Coronary artery (tissue), 2 donors: ENCODE results near the gene THEMIS2.
"Not testable (repeated sequence)": the region's sequence is repeated elsewhere in the genome, so short reads cannot be mapped to it uniquely, and the experiment has no call there.

Experiments used
- DNase-seq: peaks from one replicate; pipeline ENCODE4 v3.0.0-alpha.2; 2017; ENCODE audit warnings: low spot score
- H3K27ac ChIP-seq, 2 donors: fragments of 200-600 bp; sonication (generic); one replicate each; pipeline ENCODE4 v1.5.1; 2016 to 2019
- H3K4me3 ChIP-seq: fragments of 200-600 bp; sonication (generic); 2 replicates; pipeline ENCODE4 v1.5.1; 2016; ENCODE audit warnings: mild to moderate bottlenecking, moderate library complexity
- TF ChIP-seq, protein P1 (sequence below): fragments of 200-600 bp; sonication (generic); IDR thresholded peaks from one replicate; pipeline ENCODE4 v1.5.1; 2019; ENCODE audit warnings: antibody characterized with exemption

THEMIS2 gene

DNA sequence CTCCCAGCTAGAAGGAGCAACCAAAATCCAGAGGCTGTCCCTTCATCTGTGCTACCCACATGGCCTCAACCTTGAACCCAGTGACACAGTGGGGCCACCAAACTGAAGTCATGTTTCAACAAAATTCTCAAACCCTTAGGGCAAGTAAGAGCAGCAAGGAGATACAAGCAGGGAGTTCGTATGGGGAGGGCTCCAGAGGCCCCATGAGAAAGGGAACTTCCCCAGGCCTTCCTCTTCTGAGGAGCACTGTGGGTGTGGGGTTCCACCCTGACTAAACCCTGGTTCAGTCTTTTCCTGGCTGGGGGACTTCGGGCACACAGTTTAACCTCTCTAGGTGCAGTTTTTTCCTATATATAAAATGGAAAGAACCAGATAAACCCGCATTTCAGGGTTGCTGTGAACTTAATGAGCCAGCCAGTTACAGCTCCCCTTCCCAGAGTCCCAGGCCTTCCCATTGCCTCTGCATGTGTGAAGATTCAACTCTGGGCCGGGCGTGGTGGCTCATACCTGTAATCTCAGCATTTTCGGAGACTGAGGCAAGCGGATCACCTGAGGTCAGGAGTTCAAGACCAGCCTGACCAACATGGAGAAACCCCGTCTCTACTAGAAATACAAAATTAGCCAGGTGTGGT lies 8.0 kb upstream of the THEMIS2 start:
- TF ChIP-seq, protein P1, sequence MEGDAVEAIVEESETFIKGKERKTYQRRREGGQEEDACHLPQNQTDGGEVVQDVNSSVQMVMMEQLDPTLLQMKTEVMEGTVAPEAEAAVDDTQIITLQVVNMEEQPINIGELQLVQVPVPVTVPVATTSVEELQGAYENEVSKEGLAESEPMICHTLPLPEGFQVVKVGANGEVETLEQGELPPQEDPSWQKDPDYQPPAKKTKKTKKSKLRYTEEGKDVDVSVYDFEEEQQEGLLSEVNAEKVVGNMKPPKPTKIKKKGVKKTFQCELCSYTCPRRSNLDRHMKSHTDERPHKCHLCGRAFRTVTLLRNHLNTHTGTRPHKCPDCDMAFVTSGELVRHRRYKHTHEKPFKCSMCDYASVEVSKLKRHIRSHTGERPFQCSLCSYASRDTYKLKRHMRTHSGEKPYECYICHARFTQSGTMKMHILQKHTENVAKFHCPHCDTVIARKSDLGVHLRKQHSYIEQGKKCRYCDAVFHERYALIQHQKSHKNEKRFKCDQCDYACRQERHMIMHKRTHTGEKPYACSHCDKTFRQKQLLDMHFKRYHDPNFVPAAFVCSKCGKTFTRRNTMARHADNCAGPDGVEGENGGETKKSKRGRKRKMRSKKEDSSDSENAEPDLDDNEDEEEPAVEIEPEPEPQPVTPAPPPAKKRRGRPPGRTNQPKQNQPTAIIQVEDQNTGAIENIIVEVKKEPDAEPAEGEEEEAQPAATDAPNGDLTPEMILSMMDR: no peak
- Histone ChIP-seq H3K27ac (peak overlapping the region in 1 of 2 donors; percentile 73), H3K4me3 (no peak overlapping the region)
- no peak for DNase-seq

- no peak for DNase-seq
- H3K27ac ChIP-seq: no peak overlapping the region
- TF ChIP-seq, protein P1: no peak
Observed at GRCh38 chr1:27865821-27866220, 6.5 kb upstream of the THEMIS2 start.

GRCh38 chr1:27868556-27868931 lies 3.8 kb upstream of the THEMIS2 start:
- no peak for DNase-seq

More at GRCh38 chr1:27865821-27866220, 6.5 kb upstream of the THEMIS2 start:
- no peak overlapping the region for H3K4me3 ChIP-seq

DNA sequence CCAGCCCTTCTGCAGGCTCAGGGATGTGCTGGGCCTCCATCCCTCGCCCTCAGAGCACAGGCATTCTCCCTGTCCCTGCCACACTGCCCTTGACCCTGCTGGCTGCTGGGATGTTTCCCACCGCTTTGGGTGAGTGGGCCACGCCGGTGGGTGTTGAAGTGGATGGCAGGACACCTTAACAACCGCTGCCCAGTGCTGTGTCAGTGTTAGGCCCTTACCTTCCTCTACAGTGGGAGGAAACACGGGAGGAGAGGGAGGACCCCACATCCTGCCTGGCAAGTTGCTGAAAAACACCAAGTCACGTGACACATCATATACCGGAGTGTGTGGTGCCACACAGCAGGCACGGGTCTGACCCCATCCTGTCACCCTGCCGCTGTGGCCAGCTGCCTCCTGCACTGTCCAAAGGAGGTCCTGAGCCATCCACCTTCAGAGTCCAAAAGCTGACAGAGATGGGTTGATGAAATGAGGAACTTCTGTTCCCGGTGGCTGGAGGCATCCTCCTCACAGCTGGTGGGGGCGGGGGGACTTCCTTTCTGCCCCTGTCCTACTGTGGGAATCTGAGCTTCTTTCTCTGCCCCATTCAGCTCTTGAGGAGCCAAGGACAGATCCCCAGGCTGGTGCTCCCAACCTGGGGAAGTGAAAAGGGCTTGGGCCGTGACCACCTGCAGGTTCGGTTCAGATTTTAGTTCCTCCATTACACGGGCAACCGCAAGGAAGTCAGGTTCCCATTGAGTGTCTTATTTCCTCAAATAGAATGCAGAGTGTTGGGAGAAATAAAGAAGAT lies 3.2 kb upstream of the THEMIS2 start:
- TF ChIP-seq, protein P1: no peak
- no peak for DNase-seq
- Histone ChIP-seq H3K4me3 (no peak overlapping the region), H3K27ac (peak overlapping the region in 1 of 2 donors; percentile 56)

More at GRCh38 chr1:27868556-27868931, 3.8 kb upstream of the THEMIS2 start:
- TF ChIP-seq, protein P1: no peak
- peak overlapping the region in 1 of 2 donors; percentile 56 for H3K27ac ChIP-seq
- no peak overlapping the region for H3K4me3 ChIP-seq

DNA sequence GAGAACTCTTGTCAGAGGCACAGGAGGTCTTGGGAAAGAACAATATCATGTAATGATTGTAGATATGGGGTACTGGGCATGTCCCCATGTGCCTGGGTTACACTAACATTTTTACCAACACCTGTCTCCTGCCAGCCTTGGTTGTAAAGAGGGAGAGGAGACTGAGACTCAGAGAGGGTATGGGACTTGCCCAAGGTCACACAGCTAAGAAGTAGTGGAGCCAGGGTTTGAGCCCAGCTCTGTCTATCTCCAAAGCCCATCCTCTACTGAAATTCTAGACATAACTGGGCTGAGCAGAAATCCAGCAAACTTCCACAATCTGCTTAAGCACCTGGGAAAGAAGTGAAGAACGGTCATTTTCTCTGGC lies 2.6 kb upstream of the THEMIS2 start:
- H3K27ac ChIP-seq: peak overlapping the region in 1 of 2 donors; percentile 56
- H3K4me3 ChIP-seq: no peak overlapping the region
- TF ChIP-seq, protein P1: no peak
- no peak for DNase-seq

DNA sequence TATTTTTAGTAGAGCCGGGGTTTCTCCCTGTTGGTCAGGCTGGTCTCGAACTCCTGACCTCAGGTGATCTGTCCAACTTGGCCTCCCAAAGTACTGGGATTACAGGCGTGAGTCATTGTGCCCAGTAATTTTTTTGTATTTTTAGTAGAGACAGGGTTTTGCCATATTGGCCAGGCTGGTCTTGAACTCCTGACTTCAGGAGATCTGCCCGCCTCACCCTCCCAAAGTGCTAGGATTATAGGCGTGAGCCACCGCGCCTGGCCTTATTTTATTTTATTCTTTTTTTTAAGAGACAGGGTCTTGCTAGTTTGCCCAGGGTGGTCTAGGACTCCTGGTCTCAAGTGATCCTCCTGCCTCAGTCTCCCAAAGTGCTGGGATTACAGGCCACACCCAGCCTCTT lies 1.3 kb upstream of the THEMIS2 start:
- H3K27ac ChIP-seq, DNase-seq: not testable (repeated sequence)

DNA sequence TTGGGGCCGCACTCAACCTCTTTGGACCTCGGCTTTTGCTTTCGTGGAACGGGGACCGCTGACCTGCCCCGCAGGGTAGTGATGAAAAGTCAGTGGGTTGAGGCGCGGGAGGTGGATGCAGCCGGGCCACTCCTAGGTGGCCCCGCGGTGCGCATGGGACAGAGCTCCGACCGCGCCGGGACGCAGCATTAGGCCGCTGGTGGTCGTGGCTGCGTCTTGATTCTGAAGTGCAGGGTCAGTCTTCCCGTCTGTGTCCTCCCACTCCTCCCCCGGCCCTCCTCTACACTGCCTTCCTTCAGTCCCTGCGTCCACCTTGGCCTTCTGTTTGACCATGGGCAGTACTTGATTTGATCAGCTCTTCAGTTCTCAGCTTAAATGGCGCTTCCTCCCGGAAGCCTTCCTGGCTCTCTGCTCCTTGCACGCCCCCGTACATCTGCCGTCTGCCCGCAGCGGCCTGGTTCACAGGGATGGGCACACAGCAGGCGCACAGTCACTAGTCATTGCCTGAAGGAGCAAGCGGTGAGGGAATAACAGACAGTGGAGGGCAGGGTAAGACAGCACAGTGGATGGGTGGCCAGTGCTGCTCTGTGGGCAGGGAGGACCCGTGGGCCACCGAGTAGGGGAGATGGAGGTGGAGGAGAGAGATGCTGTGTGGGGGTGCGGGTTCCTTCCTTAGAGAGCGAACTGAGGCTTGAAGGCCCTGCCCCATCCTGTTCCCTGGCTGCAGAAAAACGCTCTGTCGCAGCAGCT lies 633 bp downstream of the THEMIS2 start:
- no peak for DNase-seq

More for the DNA sequence above, 1.3 kb upstream of the THEMIS2 start:
- H3K4me3 ChIP-seq: not testable (repeated sequence)

More for the DNA sequence above, 633 bp downstream of the THEMIS2 start:
- Histone ChIP-seq H3K27ac (peak overlapping the region; percentile 62 to 85), H3K4me3 (peak overlapping the region; percentile 92)
- TF ChIP-seq, protein P1: no peak
